Central memory CD4-positive, alpha-beta T cell (primary cell): ENCODE results near the gene IFT172.
A peak's percentile ranks its signal among the peaks of the same experiment; 100 is the strongest.
"Not testable (repeated sequence)": the region's sequence is repeated elsewhere in the genome, so short reads cannot be mapped to it uniquely, and the experiment has no call there.

Source experiments
- DNase-seq: peaks from one replicate; pipeline ENCODE4 v3.0.0; 2022
- total RNA-seq, 3 experiments: gene quantifications; one replicate each; lab custom pipeline; 2026; lab: John Stamatoyannopoulos, UW

The IFT172 gene, protein sequence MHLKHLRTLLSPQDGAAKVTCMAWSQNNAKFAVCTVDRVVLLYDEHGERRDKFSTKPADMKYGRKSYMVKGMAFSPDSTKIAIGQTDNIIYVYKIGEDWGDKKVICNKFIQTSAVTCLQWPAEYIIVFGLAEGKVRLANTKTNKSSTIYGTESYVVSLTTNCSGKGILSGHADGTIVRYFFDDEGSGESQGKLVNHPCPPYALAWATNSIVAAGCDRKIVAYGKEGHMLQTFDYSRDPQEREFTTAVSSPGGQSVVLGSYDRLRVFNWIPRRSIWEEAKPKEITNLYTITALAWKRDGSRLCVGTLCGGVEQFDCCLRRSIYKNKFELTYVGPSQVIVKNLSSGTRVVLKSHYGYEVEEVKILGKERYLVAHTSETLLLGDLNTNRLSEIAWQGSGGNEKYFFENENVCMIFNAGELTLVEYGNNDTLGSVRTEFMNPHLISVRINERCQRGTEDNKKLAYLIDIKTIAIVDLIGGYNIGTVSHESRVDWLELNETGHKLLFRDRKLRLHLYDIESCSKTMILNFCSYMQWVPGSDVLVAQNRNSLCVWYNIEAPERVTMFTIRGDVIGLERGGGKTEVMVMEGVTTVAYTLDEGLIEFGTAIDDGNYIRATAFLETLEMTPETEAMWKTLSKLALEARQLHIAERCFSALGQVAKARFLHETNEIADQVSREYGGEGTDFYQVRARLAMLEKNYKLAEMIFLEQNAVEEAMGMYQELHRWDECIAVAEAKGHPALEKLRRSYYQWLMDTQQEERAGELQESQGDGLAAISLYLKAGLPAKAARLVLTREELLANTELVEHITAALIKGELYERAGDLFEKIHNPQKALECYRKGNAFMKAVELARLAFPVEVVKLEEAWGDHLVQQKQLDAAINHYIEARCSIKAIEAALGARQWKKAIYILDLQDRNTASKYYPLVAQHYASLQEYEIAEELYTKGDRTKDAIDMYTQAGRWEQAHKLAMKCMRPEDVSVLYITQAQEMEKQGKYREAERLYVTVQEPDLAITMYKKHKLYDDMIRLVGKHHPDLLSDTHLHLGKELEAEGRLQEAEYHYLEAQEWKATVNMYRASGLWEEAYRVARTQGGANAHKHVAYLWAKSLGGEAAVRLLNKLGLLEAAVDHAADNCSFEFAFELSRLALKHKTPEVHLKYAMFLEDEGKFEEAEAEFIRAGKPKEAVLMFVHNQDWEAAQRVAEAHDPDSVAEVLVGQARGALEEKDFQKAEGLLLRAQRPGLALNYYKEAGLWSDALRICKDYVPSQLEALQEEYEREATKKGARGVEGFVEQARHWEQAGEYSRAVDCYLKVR (N-terminal part only)
- total RNA-seq: 9.2 to 25.3 (median 13.1) reads per million in 3 experiments

DNA sequence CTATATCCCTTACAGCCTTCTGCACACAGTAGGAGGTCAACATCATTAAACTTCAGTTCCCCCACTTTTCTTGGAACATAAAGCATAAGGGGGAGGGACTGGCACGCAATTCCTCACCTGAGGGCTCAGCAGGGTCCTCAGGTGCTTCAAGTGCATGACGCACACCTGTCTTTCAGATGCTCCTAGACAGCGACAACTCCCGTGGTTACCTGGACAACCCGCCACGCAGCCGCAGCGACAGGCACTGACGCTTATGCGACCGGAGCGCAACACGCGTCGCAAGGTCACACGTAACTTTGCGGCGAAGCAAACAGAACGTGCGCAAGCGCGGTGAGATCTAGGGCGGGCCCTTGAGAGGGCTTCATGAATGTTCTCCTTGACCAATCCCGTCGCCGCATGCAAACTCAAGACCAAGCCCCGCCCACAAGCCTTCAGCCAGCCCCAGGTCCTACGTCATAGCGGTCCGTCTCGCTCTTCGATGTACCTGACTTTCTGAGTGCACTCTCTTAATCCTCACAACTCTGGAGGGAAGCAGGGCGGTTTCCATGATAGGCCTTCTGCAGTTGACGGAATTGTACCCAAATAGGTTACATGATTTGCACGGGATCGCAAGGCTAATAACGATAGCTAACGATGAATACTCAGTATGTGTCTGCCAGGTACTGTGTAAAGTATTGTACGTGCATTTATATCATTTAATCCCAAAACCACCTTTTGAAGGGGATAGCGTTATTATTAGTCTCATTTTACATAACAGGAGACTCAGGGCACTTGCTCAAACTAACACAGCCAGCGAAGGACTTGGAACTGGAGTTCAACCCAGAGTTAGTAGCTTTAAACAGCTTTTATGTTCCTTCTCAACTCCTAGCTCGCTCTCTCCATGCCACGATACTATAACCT is at the start of gene IFT172:
TSS of gene IFT172 (minus strand) at position 246 of the 900 bp plus-strand sequence. CDS start at position 156, 90 bp downstream.
- peak; percentile 99 for DNase-seq

DNA sequence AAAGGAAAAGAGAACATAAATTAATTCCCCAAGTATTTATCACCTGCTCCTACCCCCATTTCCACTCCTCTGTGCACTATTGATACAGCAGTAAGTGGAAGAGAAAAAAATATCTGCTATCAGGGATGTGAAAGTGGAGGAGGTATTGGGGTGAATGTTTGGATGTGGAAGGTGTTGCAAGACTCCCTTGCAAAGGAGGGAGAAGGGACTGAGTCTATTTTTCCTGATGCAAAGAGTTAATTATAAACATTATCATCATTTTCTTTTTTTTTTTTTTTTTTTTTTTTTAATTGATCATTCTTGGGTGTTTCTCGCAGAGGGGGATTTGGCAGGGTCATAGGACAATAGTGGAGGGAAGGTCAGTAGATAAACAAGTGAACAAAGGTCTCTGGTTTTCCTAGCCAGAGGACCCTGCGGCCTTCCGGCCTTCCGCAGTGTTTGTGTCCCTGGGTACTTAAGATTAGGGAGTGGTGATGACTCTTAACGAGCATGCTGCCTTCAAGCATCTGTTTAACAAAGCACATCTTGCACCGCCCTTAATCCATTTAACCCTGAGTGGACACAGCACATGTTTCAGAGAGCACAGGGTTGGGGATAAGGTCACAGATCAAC is 49.4 kb upstream of the IFT172 start:
- DNase-seq: not testable (repeated sequence)

DNA sequence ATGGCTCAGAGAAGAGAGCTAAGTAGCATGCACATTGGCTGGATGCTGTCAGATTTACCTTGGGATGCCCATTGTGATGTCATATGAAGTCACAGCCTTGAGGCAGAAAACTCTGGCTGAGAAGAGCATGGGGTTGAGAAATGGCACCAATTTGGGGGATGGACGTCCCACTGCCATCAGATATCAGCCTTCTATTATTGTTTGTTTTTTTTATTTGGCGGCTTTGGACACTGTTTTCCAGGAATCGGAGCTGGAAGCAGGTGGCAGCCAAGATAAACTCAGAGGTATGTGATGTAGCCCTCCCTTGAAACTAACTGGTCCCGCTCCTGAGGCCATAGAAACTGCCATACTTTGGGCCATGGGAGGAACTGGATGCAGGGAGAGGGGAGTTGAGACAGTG is 47.7 kb upstream of the IFT172 start:
- no peak for DNase-seq

GRCh38 chr2:27531983-27532382 is 42.4 kb upstream of the IFT172 start:
- no peak for DNase-seq

DNA sequence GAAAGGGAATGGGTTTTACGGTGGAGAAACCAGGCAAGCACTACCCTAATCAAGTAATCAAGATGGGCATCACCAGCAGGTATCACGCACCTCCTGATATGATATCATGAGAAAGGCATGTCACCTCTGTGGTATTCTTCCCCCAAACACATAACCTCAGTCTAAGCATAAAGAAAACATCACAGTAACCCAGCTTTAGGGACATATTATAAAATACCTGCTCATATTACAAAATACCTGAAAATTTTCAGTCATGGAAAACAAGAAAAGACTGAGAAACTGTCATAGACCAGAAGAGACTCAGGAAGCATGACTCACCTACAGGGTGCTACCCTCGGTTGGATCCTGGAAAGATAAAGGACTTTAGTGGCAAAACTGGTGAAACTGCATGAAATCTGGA is 37.6 kb upstream of the IFT172 start:
- no peak for DNase-seq

DNA sequence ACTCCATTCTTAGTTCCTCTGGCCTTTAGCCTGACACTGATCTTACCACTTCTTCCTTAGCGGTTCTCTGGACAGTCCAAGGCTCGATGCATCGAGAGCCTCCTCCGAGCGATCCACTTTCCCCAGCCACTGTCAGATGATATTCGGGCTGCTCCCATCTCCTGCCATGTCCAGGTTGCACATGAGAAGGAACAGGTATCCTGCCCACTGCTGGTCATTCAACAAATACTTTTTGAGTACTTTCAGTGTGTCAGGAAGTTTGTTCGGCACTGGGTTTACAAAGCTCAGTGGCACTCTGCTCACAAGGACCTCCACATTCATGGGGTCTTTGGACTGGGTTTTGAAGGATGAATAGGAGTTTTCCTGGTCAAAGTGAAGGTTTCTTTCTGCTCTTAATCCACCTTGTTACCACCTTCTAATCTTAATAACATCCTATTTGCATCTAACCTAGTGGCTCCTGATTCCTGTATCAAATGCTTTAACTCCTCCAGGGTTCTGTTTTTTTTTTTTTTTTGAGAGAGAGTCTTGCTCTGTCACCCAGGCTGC is 32.9 kb upstream of the IFT172 start:
- no peak for DNase-seq

DNA sequence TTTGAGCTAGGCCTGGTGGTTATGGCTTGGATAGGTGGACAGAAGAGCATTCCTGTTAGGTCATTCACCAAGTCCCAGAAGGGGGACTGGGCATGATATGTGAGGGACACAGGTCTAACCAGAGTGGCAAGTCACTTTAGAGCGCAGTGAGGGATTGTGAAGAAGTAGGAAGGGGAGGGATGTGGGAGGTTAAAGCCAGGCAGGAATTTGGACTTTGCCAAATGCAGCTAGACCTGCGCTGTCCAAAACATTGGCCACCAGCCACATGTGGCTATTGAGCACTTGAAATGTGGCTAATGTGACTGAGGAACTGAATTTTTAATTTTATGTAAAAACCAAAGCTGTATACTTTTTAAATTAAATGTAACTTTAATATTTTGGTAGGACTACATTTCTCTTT is 30.8 kb upstream of the IFT172 start:
- no peak for DNase-seq

DNA sequence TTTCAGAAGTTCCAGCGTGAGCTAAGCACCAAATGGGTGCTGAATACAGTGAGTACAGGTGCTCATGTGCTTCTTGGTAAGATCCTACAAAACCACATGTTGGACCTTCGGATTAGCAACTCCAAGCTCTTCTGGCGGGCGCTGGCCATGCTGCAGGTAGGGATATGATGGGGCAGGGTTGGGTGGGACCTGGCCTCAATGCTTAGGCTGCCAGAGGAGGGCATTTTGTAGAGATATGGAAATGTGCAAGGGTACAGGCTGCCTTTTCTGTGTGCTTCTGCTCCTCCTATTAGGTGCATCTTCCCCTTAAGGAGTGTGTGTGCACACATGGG is 29.2 kb upstream of the IFT172 start:
- DNase-seq: no peak

- DNase-seq: no peak
These were observed 28.7 kb upstream of the IFT172 start for GRCh38 chr2:27518113-27518781.

DNA sequence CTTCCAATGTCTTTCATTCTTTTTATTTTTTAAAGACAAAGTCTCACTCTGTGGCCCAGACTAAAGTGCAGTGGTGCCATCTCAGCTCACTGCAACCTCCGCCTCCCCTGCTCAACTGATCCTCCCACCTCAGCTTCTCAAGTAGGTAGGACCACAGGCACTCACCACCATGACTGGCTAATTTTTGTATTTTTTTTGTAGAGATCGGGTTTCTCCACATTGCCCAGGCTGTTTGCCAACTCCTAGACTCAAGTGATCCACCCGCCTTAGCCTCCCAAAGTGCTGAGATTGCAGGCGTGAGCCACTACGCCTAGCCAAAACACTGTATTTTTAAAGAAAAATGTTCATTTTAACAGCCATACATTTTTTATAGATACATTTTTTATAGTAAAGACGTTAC is 19.8 kb upstream of the IFT172 start:
- no peak for DNase-seq

- no peak for DNase-seq
These were observed 17.8 kb upstream of the IFT172 start for GRCh38 chr2:27507293-27507692.

DNA sequence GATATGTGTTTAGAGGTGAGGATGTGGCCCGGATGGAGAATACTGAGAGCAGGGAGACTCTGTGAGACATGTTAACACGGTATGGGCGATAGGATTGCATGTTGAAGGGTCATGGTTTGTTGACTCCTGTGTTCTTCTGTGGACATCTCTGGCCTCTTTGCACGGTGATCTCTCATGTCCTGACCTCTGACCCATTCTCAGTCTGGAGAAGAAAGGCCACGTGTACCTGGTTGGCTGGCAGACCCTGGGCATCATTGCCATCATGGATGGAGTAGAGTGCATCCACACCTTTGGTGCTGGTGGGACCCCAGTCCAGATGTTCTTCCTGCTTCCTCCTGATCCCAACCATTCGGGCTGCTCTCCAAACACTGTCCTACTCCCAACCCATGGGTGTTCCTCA is 17.0 kb upstream of the IFT172 start:
- no peak for DNase-seq

GRCh38 chr2:27502142-27502541 is 12.6 kb upstream of the IFT172 start:
- no peak for DNase-seq

- no peak for DNase-seq
These were observed 11.5 kb upstream of the IFT172 start for GRCh38 chr2:27501042-27501441.

DNA sequence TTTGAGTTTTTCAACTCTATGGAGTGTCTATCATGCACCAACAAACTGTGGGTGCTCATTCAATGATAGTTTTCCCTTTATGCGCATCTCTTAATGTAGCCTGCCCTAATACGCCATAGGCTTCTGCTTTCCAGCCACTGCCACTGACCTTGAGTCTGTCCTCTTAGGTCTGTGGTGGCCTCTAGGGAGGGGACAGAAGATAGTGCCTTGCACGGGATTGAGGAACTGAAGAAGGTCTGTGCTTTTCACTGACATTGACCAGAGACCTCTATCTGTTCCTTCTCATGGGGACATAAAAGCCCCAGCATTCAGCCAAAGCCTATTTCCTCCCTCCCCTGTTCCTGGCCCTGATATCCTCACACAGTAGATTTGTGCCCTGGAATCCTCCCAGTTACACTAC is 9.4 kb upstream of the IFT172 start:
- no peak for DNase-seq

GRCh38 chr2:27497288-27497627 is 7.7 kb upstream of the IFT172 start:
- no peak for DNase-seq

- DNase-seq: no peak
These were observed 7.1 kb upstream of the IFT172 start, which contains the start of gene GCKR for GRCh38 chr2:27496357-27497287. TSS of gene GCKR (plus strand) at chr2:27496839. CDS start at chr2:27496905, 66 bp downstream.

GRCh38 chr2:27495840-27496356 is 6.4 kb upstream of the IFT172 start:
- DNase-seq: no peak

DNA sequence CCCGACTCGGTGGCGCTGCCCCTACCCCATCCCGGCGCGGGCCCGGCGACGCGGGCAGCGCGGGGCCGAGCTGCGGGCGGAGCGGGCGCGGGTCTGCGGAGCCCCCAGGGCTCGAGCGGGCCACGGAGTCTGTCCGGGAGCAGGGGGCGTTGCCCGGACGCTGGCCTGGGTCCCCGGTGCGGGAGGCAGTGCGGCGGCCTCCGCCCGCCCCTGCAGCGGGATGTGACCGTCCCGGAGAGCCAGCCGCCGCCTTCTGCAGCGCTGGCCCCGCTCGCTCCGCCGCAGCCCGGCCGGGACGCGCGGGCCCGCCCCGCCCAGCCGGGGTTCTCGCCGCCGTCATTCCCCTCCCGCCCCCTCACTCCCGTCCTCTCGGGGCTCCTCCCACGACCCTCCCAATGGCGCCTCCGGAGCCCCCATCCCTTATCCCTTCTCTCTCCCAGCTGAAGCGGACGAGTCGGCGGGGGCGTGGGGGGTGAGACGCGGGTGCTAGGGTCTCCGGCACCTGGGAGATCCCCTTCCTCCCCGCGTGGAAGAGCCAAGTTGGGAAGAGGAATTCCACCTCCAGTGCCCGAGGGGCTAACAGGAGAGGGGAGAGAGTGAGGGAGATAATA is 5.5 kb upstream of the IFT172 start, which contains the start of gene FNDC4:
TSS of gene FNDC4 (minus strand) at position 257 of the 611 bp plus-strand sequence. CDS start 521 bp downstream, outside the sequence.
- no peak for DNase-seq
